Liver (tissue), 9 donors: ENCODE results near the gene FILIP1. TPM values are rescaled to one million over a fixed set of nuclear protein-coding genes. Genes with fewer than 3 reads are reported as not detected.

ENCODE experiments used
- DNase-seq: peaks from one replicate; pipeline ENCODE4 v3.0.0-alpha.2; 2017; ENCODE audit warnings: low spot score
- H3K27ac ChIP-seq, 2 donors: one replicate each; pipeline ENCODE4 v1.7.0; 2013; ENCODE audit warnings: inconsistent platforms in 2 of 2, low read length in 2 of 2, control low read depth in 1 of 2, low read depth in 1 of 2, mild to moderate bottlenecking in 1 of 2
- H3K27me3 ChIP-seq, 4 donors: one replicate each; pipeline versions ENCODE4 v1.6.1 to v1.7.0; 2013; ENCODE audit warnings: low read length in 3 of 4, inconsistent platforms in 1 of 4, mild to moderate bottlenecking in 1 of 4, moderate library complexity in 1 of 4; ENCODE audit not compliant: control insufficient read depth in 4 of 4, insufficient read depth in 4 of 4
- H3K36me3 ChIP-seq, 4 donors: one replicate each; pipeline versions ENCODE4 v1.6.1 to v1.7.0; 2013; ENCODE audit warnings: low read length in 3 of 4, mild to moderate bottlenecking in 3 of 4, low read depth in 1 of 4, moderate library complexity in 1 of 4; ENCODE audit not compliant: control insufficient read depth in 4 of 4, insufficient read depth in 3 of 4
- H3K4me1 ChIP-seq, 4 donors: one replicate each; pipeline versions ENCODE4 v1.6.1 to v1.7.0; 2013; ENCODE audit warnings: low read length in 3 of 4, mild to moderate bottlenecking in 3 of 4, moderate library complexity in 1 of 4; ENCODE audit not compliant: control insufficient read depth in 4 of 4, insufficient read depth in 4 of 4
- H3K4me3 ChIP-seq, 3 donors: one replicate each; pipeline versions ENCODE4 v1.6.1 to v1.7.0; 2013; ENCODE audit warnings: low read length in 3 of 3, control low read depth in 1 of 3, low read depth in 1 of 3, mild to moderate bottlenecking in 1 of 3
- H3K9ac ChIP-seq, 2 donors: one replicate each; pipeline ENCODE4 v1.7.0; 2013; ENCODE audit warnings: low read length in 2 of 2, mild to moderate bottlenecking in 2 of 2, moderate library complexity in 2 of 2, control low read depth in 1 of 2, low read depth in 1 of 2
- H3K9me3 ChIP-seq, 4 donors: one replicate each; pipeline versions ENCODE4 v1.6.1 to v1.7.0; 2013; ENCODE audit warnings: low read length in 3 of 4; ENCODE audit not compliant: control insufficient read depth in 4 of 4
- ATF3 ChIP-seq: IDR thresholded peaks from 2 replicates; pipeline ENCODE4 v1.6.1; 2016; ENCODE audit warnings: antibody characterized with exemption
- CTCF ChIP-seq: fragments of 150-350 bp; IDR thresholded peaks from 2 replicates; pipeline ENCODE4 v1.5.1; 2017; ENCODE audit warnings: improper control_type of control experiment, low read depth, low read length; ENCODE audit not compliant: missing input control
- EGR1 ChIP-seq, 2 donors: IDR thresholded peaks; 2 replicates each; pipeline ENCODE4 v1.6.1; 2016 to 2018; ENCODE audit warnings: antibody characterized with exemption in 2 of 2, low read depth in 2 of 2
- FOXA1 ChIP-seq: IDR thresholded peaks from 2 replicates; pipeline ENCODE4 v1.6.1; 2016; ENCODE audit warnings: antibody characterized with exemption
- FOXA2 ChIP-seq: IDR thresholded peaks from 2 replicates; pipeline ENCODE4 v1.6.1; 2016; ENCODE audit warnings: antibody characterized with exemption
- GABPA ChIP-seq, 2 donors: IDR thresholded peaks in 1 of 2; conservative IDR thresholded peaks in 1 of 2; 2 replicates each; pipeline ENCODE4 v1.6.1; 2016; ENCODE audit warnings: antibody characterized with exemption in 2 of 2, mild to moderate bottlenecking in 1 of 2, moderate library complexity in 1 of 2
- HNF4A ChIP-seq, 2 donors: conservative IDR thresholded peaks; 2 replicates each; pipeline ENCODE4 v1.6.1; 2016; ENCODE audit warnings: antibody characterized with exemption in 2 of 2, mild to moderate bottlenecking in 2 of 2
- HNF4G ChIP-seq: IDR thresholded peaks from 2 replicates; pipeline ENCODE4 v1.6.1; 2016; ENCODE audit warnings: antibody characterized with exemption
- JUND ChIP-seq, 2 donors: IDR thresholded peaks; 2 replicates each; pipeline ENCODE4 v1.6.1; 2016; ENCODE audit warnings: antibody characterized with exemption in 2 of 2
- MAX ChIP-seq: IDR thresholded peaks from 2 replicates; pipeline ENCODE4 v1.6.1; 2016; ENCODE audit warnings: antibody characterized with exemption
- NR2F2 ChIP-seq: IDR thresholded peaks from 2 replicates; pipeline ENCODE4 v1.6.1; 2016; ENCODE audit warnings: antibody characterized with exemption
- RAD21 ChIP-seq, 2 donors: IDR thresholded peaks; 2 replicates each; pipeline ENCODE4 v1.6.1; 2016; ENCODE audit warnings: antibody characterized with exemption in 2 of 2, mild to moderate bottlenecking in 2 of 2
- REST ChIP-seq: IDR thresholded peaks from 2 replicates; pipeline ENCODE4 v1.6.1; 2016; ENCODE audit warnings: antibody characterized with exemption, mild to moderate bottlenecking
- RXRA ChIP-seq, 2 donors: IDR thresholded peaks; 2 replicates each; pipeline ENCODE4 v1.6.1; 2017 to 2018; ENCODE audit warnings: antibody characterized with exemption in 2 of 2, mild to moderate bottlenecking in 1 of 2
- SP1 ChIP-seq: IDR thresholded peaks from 2 replicates; pipeline ENCODE4 v1.6.1; 2018; ENCODE audit warnings: antibody characterized with exemption, mild to moderate bottlenecking
- TAF1 ChIP-seq: conservative IDR thresholded peaks from 2 replicates; pipeline ENCODE4 v1.6.1; 2016; ENCODE audit warnings: antibody characterized with exemption, mild to moderate bottlenecking
- YY1 ChIP-seq: IDR thresholded peaks from 2 replicates; pipeline ENCODE4 v1.6.1; 2016; ENCODE audit warnings: antibody characterized with exemption, mild to moderate bottlenecking
- ZBTB33 ChIP-seq: IDR thresholded peaks from 2 replicates; pipeline ENCODE4 v1.6.1; 2016; ENCODE audit warnings: antibody characterized with exemption
- WGBS: extraction: QIAGEN DNeasy Blood & Tissue Kit; methylation state at CpG from one replicate; pipeline ENCODE4 v1.1.7; 2013; 5-methylcytosine and 5-hydroxymethylcytosine counted together
- polyA plus RNA-seq, 2 donors: library from polyadenylated mRNA; stranded (reverse) in 1 of 2; unstranded in 1 of 2; fragments of 200-250 nt in 1 of 2; fragments of >200 nt in 1 of 2; fragmentation: Nextera tagmentation in 1 of 2; extraction: Ambion mirVana in 1 of 2; gene quantifications; one replicate each; pipeline versions ENCODE4 v1.2.1 to v1.2.3, GENCODE V29; 2013 to 2015
- total RNA-seq, 2 donors: library from RNA; depleted of rRNA; stranded (reverse); fragments of >200 nt; gene quantifications; one replicate each; pipeline ENCODE4 v1.2.3, GENCODE V29; 2014
- donor health status: healthy.
- donor health status: healthy.
- donor health status: healthy.
- donor health status: healthy.
- donor health status: healthy.

The FILIP1 gene
- total and polyA plus RNA-seq, 4 donors, result 0.70 to 2.8 (median 1.1) TPM

GRCh38 chr6:75288023-75288422 is 205.6 kb downstream of the FILIP1 start:
- H3K27ac ChIP-seq, result no peak overlapping the region
- 98% methylated on average over 1 of the region's 1 CpG for WGBS
- peaks cover 0 to 3% (median 0%) of the 10 kb centered on the region in 4 donors for H3K36me3 ChIP-seq
- H3K9ac ChIP-seq, result no peak overlapping the region
- no peak overlapping the region for H3K4me3 ChIP-seq
- no peaks in the 10 kb centered on the region for H3K9me3 ChIP-seq
- H3K27me3 ChIP-seq, result no peaks in the 10 kb centered on the region
- peaks cover 3 to 12% (median 11%) of the 10 kb centered on the region in 4 donors for H3K4me1 ChIP-seq
- no peak for DNase-seq
- TF ChIP-seq REST, result no peak

- no peak for TF ChIP-seq ATF3
- no peak for TF ChIP-seq SP1
- no peak for TF ChIP-seq JUND (IDR thresholded peaks at IDR 0.05)
- TF ChIP-seq FOXA1, result no peak
- no peak for TF ChIP-seq ZBTB33
- no peak for TF ChIP-seq RAD21 (IDR thresholded peaks at IDR 0.05)
- no peak for TF ChIP-seq CTCF
- TF ChIP-seq EGR1 (IDR thresholded peaks at IDR 0.05; ENCODE audit: low read depth in 2 of 2), result no peak
- no peak for TF ChIP-seq RXRA (IDR thresholded peaks at IDR 0.05)
- no peak for TF ChIP-seq FOXA2
- TF ChIP-seq HNF4A (conservative IDR thresholded peaks at IDR 0.05), result no peak
- no peak for TF ChIP-seq REST
- TF ChIP-seq HNF4G, result no peak
- no peak for TF ChIP-seq YY1
- no peak for TF ChIP-seq TAF1
- TF ChIP-seq NR2F2, result no peak
- TF ChIP-seq GABPA (IDR thresholded peaks at IDR 0.05 in 1 of 2, conservative IDR thresholded peaks at IDR 0.05 in 1 of 2), result no peak
- no peak for TF ChIP-seq MAX
- no peaks in the 10 kb centered on the region for H3K36me3 ChIP-seq
- peaks cover 3 to 18% (median 17%) of the 10 kb centered on the region in 4 donors for H3K4me1 ChIP-seq
- no peaks in the 10 kb centered on the region for H3K9me3 ChIP-seq
- no peak overlapping the region for H3K27ac ChIP-seq
- 82% methylated on average over 1 of the region's 1 CpG for WGBS
- no peak overlapping the region for H3K4me3 ChIP-seq
- DNase-seq, result no peak
- H3K27me3 ChIP-seq, result no peaks in the 10 kb centered on the region
- H3K9ac ChIP-seq, result no peak overlapping the region
Observed at GRCh38 chr6:75287424-75287823, 206.2 kb downstream of the FILIP1 start.
